ENCODE results near the gene WDFY2. TPM values are rescaled to one million over a fixed set of nuclear protein-coding genes. Genes with fewer than 3 reads are reported as not detected.
A peak's percentile ranks its signal among the peaks of the same experiment; 100 is the strongest.

Gene WDFY2
- total RNA-seq, 1 donor from 2014 or later, result 20.8 TPM

GRCh38 chr13:51745243-51745642 lies 161.0 kb downstream of the WDFY2 start:
- no peak for DNase-seq
- Mint-ChIP-seq H3K9me3 (peaks cover 5% of the 10 kb centered on the region), H3K36me3 (ENCODE audit: low read depth) (peaks cover 72% of the 10 kb centered on the region), H3K4me3 (no peak overlapping the region), H3K4me1 (no peaks in the 10 kb centered on the region), H3K27me3 (no peaks in the 10 kb centered on the region), H3K27ac (no peak overlapping the region)
- no peak for ATAC-seq (ENCODE audit: low read depth)
- TF ChIP-seq, protein P1, sequence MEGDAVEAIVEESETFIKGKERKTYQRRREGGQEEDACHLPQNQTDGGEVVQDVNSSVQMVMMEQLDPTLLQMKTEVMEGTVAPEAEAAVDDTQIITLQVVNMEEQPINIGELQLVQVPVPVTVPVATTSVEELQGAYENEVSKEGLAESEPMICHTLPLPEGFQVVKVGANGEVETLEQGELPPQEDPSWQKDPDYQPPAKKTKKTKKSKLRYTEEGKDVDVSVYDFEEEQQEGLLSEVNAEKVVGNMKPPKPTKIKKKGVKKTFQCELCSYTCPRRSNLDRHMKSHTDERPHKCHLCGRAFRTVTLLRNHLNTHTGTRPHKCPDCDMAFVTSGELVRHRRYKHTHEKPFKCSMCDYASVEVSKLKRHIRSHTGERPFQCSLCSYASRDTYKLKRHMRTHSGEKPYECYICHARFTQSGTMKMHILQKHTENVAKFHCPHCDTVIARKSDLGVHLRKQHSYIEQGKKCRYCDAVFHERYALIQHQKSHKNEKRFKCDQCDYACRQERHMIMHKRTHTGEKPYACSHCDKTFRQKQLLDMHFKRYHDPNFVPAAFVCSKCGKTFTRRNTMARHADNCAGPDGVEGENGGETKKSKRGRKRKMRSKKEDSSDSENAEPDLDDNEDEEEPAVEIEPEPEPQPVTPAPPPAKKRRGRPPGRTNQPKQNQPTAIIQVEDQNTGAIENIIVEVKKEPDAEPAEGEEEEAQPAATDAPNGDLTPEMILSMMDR (IDR thresholded peaks at IDR 0.05), result no peak
- intact Hi-C loops (cut with micrococcal nuclease), result no loop called here
- ChIA-PET CTCF (no interaction called here), POLR2A (no interaction called here)

DNA sequence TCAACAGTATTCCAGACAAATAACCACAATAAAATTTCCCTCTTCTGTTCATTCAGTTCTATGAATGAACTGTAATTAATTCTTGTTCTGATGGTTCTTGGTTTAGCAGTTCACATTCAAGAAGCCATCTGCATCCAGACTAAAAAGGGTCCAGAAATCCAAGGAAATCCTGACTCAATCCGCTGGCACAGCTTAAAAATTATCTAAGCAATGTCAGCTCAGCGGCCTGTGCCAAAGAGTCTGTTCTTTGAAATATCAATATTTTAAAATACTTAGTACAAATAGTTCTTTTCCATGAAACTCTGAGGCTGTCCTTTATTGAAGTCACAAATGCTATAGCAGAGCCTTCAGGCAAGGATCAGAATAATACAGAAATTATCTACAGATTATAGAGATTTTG lies 162.5 kb downstream of the WDFY2 start:
- intact Hi-C loops (cut with micrococcal nuclease), result no loop called here

DNA sequence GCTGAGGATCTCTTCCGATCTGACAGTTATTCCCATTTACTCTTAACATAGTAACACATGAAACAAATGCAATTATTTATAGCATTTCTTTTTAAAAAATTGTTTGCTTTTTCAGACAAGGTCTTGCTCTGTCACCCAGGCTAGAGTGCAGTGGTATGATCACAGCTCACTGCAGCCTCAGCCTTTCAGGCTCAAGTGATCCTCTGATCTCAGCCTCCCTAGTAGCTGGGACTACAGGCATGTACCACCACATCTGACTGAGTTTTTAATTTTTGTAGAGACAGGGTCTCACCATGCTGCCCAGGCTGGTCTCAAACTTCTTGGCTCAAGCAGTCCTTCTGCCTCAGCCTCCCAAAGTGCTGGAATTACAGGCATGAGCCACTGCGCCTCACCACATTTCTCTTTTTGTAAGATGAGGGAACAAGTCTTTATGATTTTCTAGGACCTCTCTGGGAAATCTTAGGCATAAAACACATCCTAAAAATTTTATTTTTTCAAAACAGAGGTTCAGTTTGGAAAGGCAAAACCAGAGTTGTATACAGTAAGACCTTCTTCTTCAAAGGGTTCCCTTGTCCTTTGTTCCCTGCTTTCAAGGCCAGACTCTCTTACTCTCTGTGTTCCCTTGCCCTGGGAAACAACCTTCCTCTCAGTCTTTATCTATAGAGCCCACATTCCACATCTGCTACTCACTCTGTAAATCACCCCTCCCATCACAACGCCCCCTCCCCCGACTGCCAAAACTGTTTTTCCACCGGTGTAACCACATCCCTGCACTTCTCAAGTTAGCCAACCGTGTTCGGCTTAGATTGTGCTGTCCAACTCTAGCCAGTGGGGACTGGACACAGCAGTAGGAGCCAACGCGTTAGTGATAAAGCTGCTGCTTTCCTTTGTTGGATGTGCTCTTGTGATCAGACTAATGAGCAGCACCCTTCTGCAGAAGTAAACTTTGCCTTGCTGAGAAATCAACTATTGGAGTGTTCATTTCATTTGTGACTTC lies 163.5 kb downstream of the WDFY2 start:
- intact Hi-C loops (cut with micrococcal nuclease), result no loop called here
- TF ChIP-seq, protein P1 (IDR thresholded peaks at IDR 0.05), result no peak
- Mint-ChIP-seq H3K4me1 (no peaks in the 10 kb centered on the region), H3K27ac (no peak overlapping the region), H3K4me3 (no peak overlapping the region), H3K9me3 (peaks cover 5% of the 10 kb centered on the region), H3K36me3 (ENCODE audit: low read depth) (peaks cover 70% of the 10 kb centered on the region), H3K27me3 (no peaks in the 10 kb centered on the region)
- ChIA-PET CTCF (no interaction called here), POLR2A (no interaction called here)
- DNase-seq (no peak), ATAC-seq (ENCODE audit: low read depth) (no peak)

More for the DNA sequence above, 162.5 kb downstream of the WDFY2 start:
- Mint-ChIP-seq H3K4me3 (no peak overlapping the region), H3K27me3 (no peaks in the 10 kb centered on the region), H3K9me3 (peaks cover 5% of the 10 kb centered on the region), H3K36me3 (ENCODE audit: low read depth) (peaks cover 70% of the 10 kb centered on the region), H3K4me1 (no peaks in the 10 kb centered on the region), H3K27ac (no peak overlapping the region)
- TF ChIP-seq, protein P1 (IDR thresholded peaks at IDR 0.05), result no peak
- DNase-seq (no peak), ATAC-seq (ENCODE audit: low read depth) (no peak)
- POLR2A ChIA-PET, result no interaction called here
- CTCF ChIA-PET, result no interaction called here

GRCh38 chr13:51756651-51757050 lies 172.4 kb downstream of the WDFY2 start:
- H3K9me3 Mint-ChIP-seq, result no peaks in the 10 kb centered on the region
- DNase-seq, result no peak
- no peaks in the 10 kb centered on the region for H3K4me1 Mint-ChIP-seq
- no peak overlapping the region for H3K27ac Mint-ChIP-seq
- CTCF ChIA-PET, result no interaction called here
- TF ChIP-seq, protein P1 (IDR thresholded peaks at IDR 0.05), result no peak
- no peak overlapping the region for H3K4me3 Mint-ChIP-seq
- POLR2A ChIA-PET, result interaction anchor here (0.6 kb wide), 1 partner anchor 14 kb away, joined by 3 read pairs; no protein-coding TSS in a partner anchor
- no peak for ATAC-seq (ENCODE audit: low read depth)
- peaks cover 89% of the 10 kb centered on the region for H3K36me3 Mint-ChIP-seq (ENCODE audit: low read depth)
- no peaks in the 10 kb centered on the region for H3K27me3 Mint-ChIP-seq
- intact Hi-C loops (cut with micrococcal nuclease), result no loop called here

GRCh38 chr13:51758691-51759090 lies 174.4 kb downstream of the WDFY2 start:
- Mint-ChIP-seq H3K9me3 (no peaks in the 10 kb centered on the region), H3K27ac (peak overlapping the region; percentile 18), H3K4me3 (no peak overlapping the region), H3K27me3 (no peaks in the 10 kb centered on the region), H3K4me1 (peaks cover 13% of the 10 kb centered on the region), H3K36me3 (ENCODE audit: low read depth) (peaks cover 87% of the 10 kb centered on the region)
- TF ChIP-seq, protein P1 (IDR thresholded peaks at IDR 0.05), result no peak
- no peak for DNase-seq
- intact Hi-C loops (cut with micrococcal nuclease), result no loop called here
- ChIA-PET CTCF (no interaction called here), POLR2A (interaction anchor here (1.1 kb wide), 1 partner anchor 306 kb away, joined by 3 read pairs; the partner anchor contains the start of gene INTS6)
- ATAC-seq (ENCODE audit: low read depth), result no peak

All from activated B cell treated with CpG ODN at 0.5 μM for 24 hours (primary cell).